Panc1 (cell line): Measurements from ENCODE around the gene RGS9. TPM values are rescaled to one million over a fixed set of nuclear protein-coding genes. Genes with fewer than 3 reads are reported as not detected.

Source experiments
- ATAC-seq: fragments of 200-7000 bp; cut with Tn5 transposase; 2 replicates; pipeline ENCODE4 v1.9.1; 2020; ENCODE audit warnings: mild to moderate bottlenecking, moderate library complexity
- BruUV-seq: library from RNA; stranded (reverse); fragments of 400-500 nt; replicated peaks from 2 replicates; lab custom pipeline; 2021; lab: Mats Ljungman, UMichigan
- CTCF ChIA-PET: fragments of 300-600 bp; sonication (Branson Sonifier 250); formaldehyde crosslinking; loops from one replicate; lab custom pipeline; 2022; ENCODE audit warnings: antibody characterized with exemption; lab: Charles Lee
- POLR2A ChIA-PET: fragments of 300-600 bp; sonication (Branson Sonifier 250); formaldehyde crosslinking; loops from one replicate; lab custom pipeline; 2022; ENCODE audit warnings: antibody characterized with exemption; lab: Charles Lee
- DNase-seq: peaks from one replicate; pipeline ENCODE4 v3.0.0-alpha.2; 2010; ENCODE audit warnings: low read depth, low spot score
- H3K27ac ChIP-seq: 2 replicates; pipeline ENCODE4 v1.5.1; 2011; ENCODE audit warnings: mild to moderate bottlenecking, low read length, inconsistent platforms
- H3K27me3 ChIP-seq: fragments of 200-500 bp; sonication (Bioruptor generic); 2 replicates; pipeline ENCODE4 v1.6.0; 2014; ENCODE audit warnings: low read length, inconsistent platforms; ENCODE audit not compliant: control insufficient read depth, insufficient read depth
- H3K36me3 ChIP-seq: fragments of 200-500 bp; sonication (Bioruptor generic); 2 replicates; pipeline ENCODE4 v1.5.1; 2014; ENCODE audit warnings: inconsistent platforms, mild to moderate bottlenecking, low read length, moderate library complexity; ENCODE audit not compliant: control insufficient read depth, insufficient read depth
- H3K4me1 ChIP-seq: 2 replicates; pipeline ENCODE4 v1.5.1; 2011; ENCODE audit warnings: inconsistent platforms, mild to moderate bottlenecking, low read length, moderate library complexity; ENCODE audit not compliant: control insufficient read depth, insufficient read depth
- H3K4me3 ChIP-seq, 2 experiments: 2 replicates each; pipeline ENCODE4 v1.5.1; 2011 to 2012; ENCODE audit warnings: low read depth in 2 of 2, low read length in 2 of 2, mild to moderate bottlenecking in 2 of 2, inconsistent platforms in 1 of 2, moderate library complexity in 1 of 2
- H3K9me3 ChIP-seq: fragments of 200-500 bp; sonication (Bioruptor generic); 2 replicates; pipeline ENCODE4 v1.5.1; 2014; ENCODE audit warnings: low read depth, mild to moderate bottlenecking, inconsistent platforms, low read length, moderate library complexity; ENCODE audit not compliant: control insufficient read depth, insufficient read depth
- POLR2AphosphoS5 ChIP-seq: IDR thresholded peaks from 2 replicates; pipeline ENCODE4 v1.6.1; 2012; ENCODE audit warnings: mild to moderate bottlenecking, low read depth, low read length, moderate library complexity
- SIN3A ChIP-seq: IDR thresholded peaks from 2 replicates; pipeline ENCODE4 v1.6.1; 2012; ENCODE audit warnings: low read depth, mild to moderate bottlenecking, low read length, moderate library complexity, borderline replicate concordance; ENCODE audit not compliant: insufficient read depth
- TCF7L2 ChIP-seq: IDR thresholded peaks from 2 replicates; pipeline ENCODE4 v1.6.1; 2011; ENCODE audit warnings: mild to moderate bottlenecking, low read depth, low read length, inconsistent platforms
- in situ Hi-C: cut with HindIII; loops from 2 replicates; pipeline ENCODE4 v1.10.0; 2016; ENCODE audit warnings: low sequenced_read_pairs, low pct_unique_long_range_greater_than_20kb
- intact Hi-C: fragments of 100-400 bp; cut with micrococcal nuclease; formaldehyde crosslinking; loops from one replicate; pipeline ENCODE4 v1.10.0; 2022; ENCODE audit not compliant: unreplicated experiment
- total RNA-seq: library from RNA; stranded (reverse); gene quantifications from one replicate; pipeline ENCODE4 v1.2.1, GENCODE V29; 2021; ENCODE audit not compliant: unreplicated experiment
- TF ChIP-seq, protein P1 (sequence below), 2 experiments: IDR thresholded peaks; 2 replicates each; pipeline ENCODE4 v1.6.1; 2011 to 2012; ENCODE audit warnings: low read depth in 2 of 2, control low read depth in 1 of 2, low read length in 1 of 2, mild to moderate bottlenecking in 1 of 2, moderate library complexity in 1 of 2; ENCODE audit not compliant: insufficient read depth in 1 of 2
- TF ChIP-seq, protein P2 (sequence below): fragments of 450-650 bp; IDR thresholded peaks from 2 replicates; pipeline ENCODE4 v1.5.1; 2017; ENCODE audit warnings: mild to moderate bottlenecking

RGS9 gene
- total RNA-seq, 1 experiment from 2014 or later, result 3.3 TPM

DNA sequence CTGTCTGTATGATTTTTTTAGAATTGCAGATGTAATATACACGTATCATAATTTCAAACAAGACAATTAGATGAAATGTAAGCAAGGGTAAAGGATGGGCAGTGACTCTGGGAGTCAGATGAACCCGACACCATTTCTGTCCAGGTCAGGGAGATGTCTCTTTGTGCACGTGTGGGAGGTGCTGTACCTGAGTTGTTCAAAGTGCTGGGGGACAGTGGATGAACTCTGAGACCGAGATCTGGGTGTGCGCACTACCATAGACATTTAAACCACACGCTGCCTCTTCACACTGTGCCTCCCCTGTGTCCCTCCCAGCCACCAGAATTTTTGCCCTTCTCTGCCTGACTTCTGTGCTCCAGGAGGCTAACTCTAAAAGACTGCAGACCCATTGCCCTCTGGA, 5.9 kb upstream of the RGS9 start:
- POLR2A ChIA-PET, result no interaction called here
- no peaks in the 10 kb centered on the region for H3K36me3 ChIP-seq
- in situ Hi-C loops (no loop called here), intact Hi-C loops (no loop called here)
- H3K27me3 ChIP-seq, result no peaks in the 10 kb centered on the region
- H3K4me3 ChIP-seq, result no peak overlapping the region
- BruUV-seq, result no TSS peak
- no peak overlapping the region for H3K27ac ChIP-seq
- DNase-seq (no peak), ATAC-seq (no peak)
- CTCF ChIA-PET, result no interaction called here
- no peaks in the 10 kb centered on the region for H3K9me3 ChIP-seq
- TF ChIP-seq TCF7L2 (no peak), SIN3A (no peak), POLR2AphosphoS5 (no peak)
- TF ChIP-seq, protein P1, sequence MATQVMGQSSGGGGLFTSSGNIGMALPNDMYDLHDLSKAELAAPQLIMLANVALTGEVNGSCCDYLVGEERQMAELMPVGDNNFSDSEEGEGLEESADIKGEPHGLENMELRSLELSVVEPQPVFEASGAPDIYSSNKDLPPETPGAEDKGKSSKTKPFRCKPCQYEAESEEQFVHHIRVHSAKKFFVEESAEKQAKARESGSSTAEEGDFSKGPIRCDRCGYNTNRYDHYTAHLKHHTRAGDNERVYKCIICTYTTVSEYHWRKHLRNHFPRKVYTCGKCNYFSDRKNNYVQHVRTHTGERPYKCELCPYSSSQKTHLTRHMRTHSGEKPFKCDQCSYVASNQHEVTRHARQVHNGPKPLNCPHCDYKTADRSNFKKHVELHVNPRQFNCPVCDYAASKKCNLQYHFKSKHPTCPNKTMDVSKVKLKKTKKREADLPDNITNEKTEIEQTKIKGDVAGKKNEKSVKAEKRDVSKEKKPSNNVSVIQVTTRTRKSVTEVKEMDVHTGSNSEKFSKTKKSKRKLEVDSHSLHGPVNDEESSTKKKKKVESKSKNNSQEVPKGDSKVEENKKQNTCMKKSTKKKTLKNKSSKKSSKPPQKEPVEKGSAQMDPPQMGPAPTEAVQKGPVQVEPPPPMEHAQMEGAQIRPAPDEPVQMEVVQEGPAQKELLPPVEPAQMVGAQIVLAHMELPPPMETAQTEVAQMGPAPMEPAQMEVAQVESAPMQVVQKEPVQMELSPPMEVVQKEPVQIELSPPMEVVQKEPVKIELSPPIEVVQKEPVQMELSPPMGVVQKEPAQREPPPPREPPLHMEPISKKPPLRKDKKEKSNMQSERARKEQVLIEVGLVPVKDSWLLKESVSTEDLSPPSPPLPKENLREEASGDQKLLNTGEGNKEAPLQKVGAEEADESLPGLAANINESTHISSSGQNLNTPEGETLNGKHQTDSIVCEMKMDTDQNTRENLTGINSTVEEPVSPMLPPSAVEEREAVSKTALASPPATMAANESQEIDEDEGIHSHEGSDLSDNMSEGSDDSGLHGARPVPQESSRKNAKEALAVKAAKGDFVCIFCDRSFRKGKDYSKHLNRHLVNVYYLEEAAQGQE (IDR thresholded peaks at IDR 0.05; ENCODE audit: insufficient read depth in 1 of 2, low read depth in 2 of 2, low read length in 1 of 2), result no peak
- TF ChIP-seq, protein P2, sequence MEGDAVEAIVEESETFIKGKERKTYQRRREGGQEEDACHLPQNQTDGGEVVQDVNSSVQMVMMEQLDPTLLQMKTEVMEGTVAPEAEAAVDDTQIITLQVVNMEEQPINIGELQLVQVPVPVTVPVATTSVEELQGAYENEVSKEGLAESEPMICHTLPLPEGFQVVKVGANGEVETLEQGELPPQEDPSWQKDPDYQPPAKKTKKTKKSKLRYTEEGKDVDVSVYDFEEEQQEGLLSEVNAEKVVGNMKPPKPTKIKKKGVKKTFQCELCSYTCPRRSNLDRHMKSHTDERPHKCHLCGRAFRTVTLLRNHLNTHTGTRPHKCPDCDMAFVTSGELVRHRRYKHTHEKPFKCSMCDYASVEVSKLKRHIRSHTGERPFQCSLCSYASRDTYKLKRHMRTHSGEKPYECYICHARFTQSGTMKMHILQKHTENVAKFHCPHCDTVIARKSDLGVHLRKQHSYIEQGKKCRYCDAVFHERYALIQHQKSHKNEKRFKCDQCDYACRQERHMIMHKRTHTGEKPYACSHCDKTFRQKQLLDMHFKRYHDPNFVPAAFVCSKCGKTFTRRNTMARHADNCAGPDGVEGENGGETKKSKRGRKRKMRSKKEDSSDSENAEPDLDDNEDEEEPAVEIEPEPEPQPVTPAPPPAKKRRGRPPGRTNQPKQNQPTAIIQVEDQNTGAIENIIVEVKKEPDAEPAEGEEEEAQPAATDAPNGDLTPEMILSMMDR, result no peak
- no peaks in the 10 kb centered on the region for H3K4me1 ChIP-seq

- in situ Hi-C loops, result no loop called here
- Histone ChIP-seq H3K4me3 (no peak overlapping the region), H3K36me3 (no peaks in the 10 kb centered on the region), H3K27me3 (no peaks in the 10 kb centered on the region), H3K9me3 (no peaks in the 10 kb centered on the region), H3K27ac (no peak overlapping the region), H3K4me1 (no peaks in the 10 kb centered on the region)
- DNase-seq (no peak), ATAC-seq (no peak)
- TF ChIP-seq POLR2AphosphoS5 (no peak), TCF7L2 (no peak), SIN3A (no peak)
- TF ChIP-seq, protein P2, result no peak
- TF ChIP-seq, protein P1 (IDR thresholded peaks at IDR 0.05; ENCODE audit: insufficient read depth in 1 of 2, low read depth in 2 of 2, low read length in 1 of 2), result no peak
- intact Hi-C loops, result no loop called here
- POLR2A ChIA-PET, result no interaction called here
- BruUV-seq, result no TSS peak
- CTCF ChIA-PET, result no interaction called here
Measured at GRCh38 chr17:65131946-65132345, 5.2 kb upstream of the RGS9 start.
